BE2C (cell line): ENCODE measurements around the gene IKBIP.

Source experiments
- DNase-seq: peaks from one replicate; pipeline ENCODE4 v3.0.0-alpha.2; 2020
- H3K27me3 ChIP-seq: fragments of 250-450 bp; sonication (Bioruptor Pico); 2 replicates; pipeline ENCODE4 v1.5.1; 2020; ENCODE audit warnings: mild to moderate bottlenecking
- H3K36me3 ChIP-seq: fragments of 250-450 bp; sonication (Bioruptor Pico); 2 replicates; pipeline ENCODE4 v1.5.1; 2020; ENCODE audit warnings: mild to moderate bottlenecking
- H3K4me1 ChIP-seq: fragments of 250-450 bp; sonication (Bioruptor Pico); 2 replicates; pipeline ENCODE4 v1.5.1; 2020
- H3K4me3 ChIP-seq: 2 replicates; pipeline ENCODE4 v1.5.1; 2011; ENCODE audit warnings: low read depth, low read length
- H3K9me3 ChIP-seq: fragments of 250-450 bp; sonication (Bioruptor Pico); 2 replicates; pipeline ENCODE4 v1.5.1; 2020
- CTCF ChIP-seq: IDR thresholded peaks from 2 replicates; pipeline ENCODE4 v1.5.1; 2012; ENCODE audit warnings: mild to moderate bottlenecking, low read depth, low read length

IKBIP gene

DNA sequence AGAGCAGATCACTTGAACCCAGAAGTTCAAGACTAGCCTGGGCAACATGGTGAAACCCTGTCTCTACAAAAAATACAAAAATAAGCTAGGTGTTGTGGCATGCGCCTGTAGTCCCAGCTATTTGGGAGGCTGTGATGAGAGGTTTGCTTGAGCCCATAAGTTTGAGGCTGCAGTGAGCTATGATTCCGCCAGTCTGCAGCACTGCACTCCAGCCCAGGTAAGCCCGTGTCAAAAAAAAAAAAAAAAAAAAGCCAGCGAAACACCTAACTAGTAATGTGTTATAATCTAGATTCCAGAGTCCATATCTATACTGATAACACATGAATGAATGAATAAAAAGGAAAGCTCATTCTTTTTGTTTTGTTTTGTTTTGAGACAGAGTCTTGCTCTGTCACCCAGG lies 69.6 kb downstream of the IKBIP start:
- no peaks in the 10 kb centered on the region for H3K27me3 ChIP-seq
- DNase-seq: no peak
- no peaks in the 10 kb centered on the region for H3K36me3 ChIP-seq
- H3K4me3 ChIP-seq: no peak overlapping the region
- TF ChIP-seq CTCF: no peak
- H3K9me3 ChIP-seq: no peaks in the 10 kb centered on the region
- no peaks in the 10 kb centered on the region for H3K4me1 ChIP-seq
